Measurements from ENCODE around the gene FARP2. TPM values are rescaled to one million over a fixed set of nuclear protein-coding genes. Genes with fewer than 3 reads are reported as not detected.

Gene FARP2
- total and polyA plus RNA-seq, 10 of the 15 experiments (the other 5 are each of a cell fraction or from before 2014, with no cell fraction given), result 5.5 to 67.5 (median 36.8) TPM

GRCh38 chr2:241437179-241437578 is 81.1 kb downstream of the FARP2 start:
- H3K27ac ChIP-seq (ENCODE audit: control insufficient read depth, insufficient read depth), result no peak overlapping the region
- 0 out of 2 replicates have a peak, but pooled peaks cover 2% of the 10 kb centered on the region for H3K4me1 ChIP-seq (ENCODE audit: control insufficient read depth, insufficient read depth, low read length)
- no peak overlapping the region for H3K4me3 ChIP-seq
- no peaks in the 10 kb centered on the region for H3K79me2 ChIP-seq (ENCODE audit: control insufficient read depth, insufficient read depth, low read length)
- no TSS peak for BruUV-seq (replicated peaks)
- H4K20me1 ChIP-seq (ENCODE audit: control insufficient read depth, insufficient read depth), result no peaks in the 10 kb centered on the region
- SMC1A ChIA-PET (ENCODE audit: uncharacterized antibody, unreplicated experiment), result no interaction called here
- no peak overlapping the region for H3K4me2 ChIP-seq (ENCODE audit: control insufficient read depth, insufficient read depth)
- no peak for FAIRE-seq
- in situ Hi-C loops (cut with MboI), result no loop called here
- H2AFZ ChIP-seq (ENCODE audit: control insufficient read depth, low read depth, low read length), result no peak overlapping the region
- H3K9ac ChIP-seq (ENCODE audit: control insufficient read depth, insufficient read depth, low read length), result no peak overlapping the region
- H3K9me3 ChIP-seq (replicated peaks; ENCODE audit: control insufficient read depth, insufficient read depth, low read length), result no peaks in the 10 kb centered on the region
- WGBS (ENCODE audit: insufficient coverage, insufficient replicate concordance, low lambda C conversion rate, missing lambda C conversion rate), result 100% methylated on average over 2 of the region's 2 CpGs
- DNase-seq (ENCODE audit: low read depth, low spot score), result no peak
- RAD21 ChIA-PET (ENCODE audit: unreplicated experiment), result no interaction called here
- H3K27me3 ChIP-seq (replicated peaks in 1 of 2; ENCODE audit: control insufficient read depth in 2 of 2, insufficient read depth in 2 of 2, low read length in 1 of 2), result no peaks in the 10 kb centered on the region
- intact Hi-C loops (cut with micrococcal nuclease; ENCODE audit: unreplicated experiment), result no loop called here
- H3K36me3 ChIP-seq (ENCODE audit: control insufficient read depth in 2 of 2, insufficient read depth in 2 of 2, low read length in 1 of 2), result peaks cover 6 to 13% of the 10 kb centered on the region in 2 experiments
- ATAC-seq, result no peak
- CTCF ChIA-PET, result no interaction called here
- POLR2A ChIA-PET, result interaction anchor here (0.9 kb wide), 1 partner anchor 12 kb away, joined by 5 read pairs; no protein-coding TSS in a partner anchor
- TF ChIP-seq CHD1 (IDR thresholded peaks at IDR 0.05; ENCODE audit: low read depth, low read length), result no peak
- TF ChIP-seq E2F4 (IDR thresholded peaks at IDR 0.05; ENCODE audit: low read depth, low read length), result no peak
- TF ChIP-seq MTA2 (IDR thresholded peaks at IDR 0.05; ENCODE audit: low read depth), result no peak
- no peak for TF ChIP-seq TCF3 (IDR thresholded peaks at IDR 0.05; ENCODE audit: borderline replicate concordance, insufficient read depth, low read depth, low read length)
- no peak for TF ChIP-seq STAT3 (IDR thresholded peaks at IDR 0.05; ENCODE audit: low read depth, low read length)
- no peak for TF ChIP-seq SIX5 (IDR thresholded peaks at IDR 0.05; ENCODE audit: low read depth, low read length, severe bottlenecking)
- TF ChIP-seq RAD21 (IDR thresholded peaks at IDR 0.05; ENCODE audit: insufficient read depth, low read depth, low read length), result no peak
- TF ChIP-seq WRNIP1 (IDR thresholded peaks at IDR 0.05; ENCODE audit: borderline replicate concordance, low read depth, low read length), result no peak
- TF ChIP-seq GABPA (IDR thresholded peaks at IDR 0.05; ENCODE audit: low read depth), result no peak
- TF ChIP-seq REST (IDR thresholded peaks at IDR 0.05; ENCODE audit: low read depth, low read length), result no peak
- no peak for TF ChIP-seq HDAC6 (IDR thresholded peaks at IDR 0.05; ENCODE audit: unreplicated experiment)
- no peak for TF ChIP-seq FOXK2 (IDR thresholded peaks at IDR 0.05)
- TF ChIP-seq FOS (IDR thresholded peaks at IDR 0.05; ENCODE audit: borderline replicate concordance, extremely low read depth, insufficient read length), result no peak
- no peak for TF ChIP-seq NR2C1 (IDR thresholded peaks at IDR 0.05)
- TF ChIP-seq E4F1 (IDR thresholded peaks at IDR 0.05; ENCODE audit: borderline replicate concordance, partially characterized antibody), result no peak
- no peak for TF ChIP-seq GATAD2B (conservative IDR thresholded peaks at IDR 0.05; ENCODE audit: low read depth)
- TF ChIP-seq ESRRA (IDR thresholded peaks at IDR 0.05; ENCODE audit: low read length), result no peak
- TF ChIP-seq HCFC1 (IDR thresholded peaks at IDR 0.05; ENCODE audit: low read length), result no peak

Measured in GM12878 (cell line).